ENCODE results near the gene KCNK1.
"Not testable (repeated sequence)": the region's sequence is repeated elsewhere in the genome, so short reads cannot be mapped to it uniquely, and the experiment has no call there.

Gene KCNK1

DNA sequence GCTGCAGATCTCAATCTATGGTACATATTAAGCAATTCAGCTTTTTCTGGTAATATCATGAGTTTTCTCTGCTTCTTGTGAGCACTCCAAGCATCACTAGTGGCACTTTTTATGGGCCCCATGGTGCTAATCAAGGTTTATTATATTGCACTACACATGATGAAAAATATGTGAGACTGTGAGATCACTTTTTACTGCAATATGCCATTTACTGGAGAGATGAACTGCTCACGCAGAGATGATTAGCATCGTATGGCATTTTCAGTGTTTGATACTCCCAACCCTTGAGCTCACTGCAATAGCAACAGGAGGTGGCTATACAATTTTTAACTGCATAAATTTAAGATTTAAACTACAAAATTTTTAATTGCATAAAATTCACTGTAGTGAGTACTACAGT lies 8.7 kb upstream of the KCNK1 start:
- no peak for DNase-seq
- in situ Hi-C loops (cut with MboI; ENCODE audit: low pct_unique_long_range_greater_than_20kb, low sequenced_read_pairs) = no loop called here

GRCh38 chr1:233606813-233607212 lies 7.1 kb upstream of the KCNK1 start:
- in situ Hi-C loops (cut with MboI; ENCODE audit: low pct_unique_long_range_greater_than_20kb, low sequenced_read_pairs) = no loop called here

GRCh38 chr1:233607252-233608119 lies 6.4 kb upstream of the KCNK1 start:
- no peak for DNase-seq
- in situ Hi-C loops (cut with MboI; ENCODE audit: low pct_unique_long_range_greater_than_20kb, low sequenced_read_pairs) = no loop called here

More at GRCh38 chr1:233606813-233607212, 7.1 kb upstream of the KCNK1 start:
- DNase-seq = no peak

GRCh38 chr1:233608988-233609387 lies 4.9 kb upstream of the KCNK1 start:
- DNase-seq = no peak
- in situ Hi-C loops (cut with MboI; ENCODE audit: low pct_unique_long_range_greater_than_20kb, low sequenced_read_pairs) = no loop called here

GRCh38 chr1:233609926-233610325 lies 4.0 kb upstream of the KCNK1 start:
- DNase-seq = no peak
- in situ Hi-C loops (cut with MboI; ENCODE audit: low pct_unique_long_range_greater_than_20kb, low sequenced_read_pairs) = no loop called here

DNA sequence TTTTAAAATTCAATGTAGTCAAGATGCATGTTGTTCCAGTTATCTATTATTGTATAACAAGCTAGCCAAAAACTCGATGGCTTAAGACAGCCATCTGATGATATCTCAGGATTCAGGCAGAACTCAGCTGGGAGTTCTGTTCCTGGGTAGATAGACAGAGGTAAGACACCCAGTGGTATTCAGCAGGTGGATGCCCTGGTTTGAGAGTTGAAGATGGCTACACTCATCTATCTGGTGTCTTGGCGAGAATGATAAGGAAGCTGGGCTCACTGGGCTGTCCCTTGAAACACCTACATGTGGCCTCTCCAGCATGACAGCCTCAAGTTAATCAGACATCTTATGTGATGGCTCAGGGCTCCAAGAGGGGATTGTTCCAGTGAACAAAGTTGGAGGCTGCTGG lies 3.3 kb upstream of the KCNK1 start:
- in situ Hi-C loops (cut with MboI; ENCODE audit: low pct_unique_long_range_greater_than_20kb, low sequenced_read_pairs) = no loop called here
- no peak for DNase-seq

DNA sequence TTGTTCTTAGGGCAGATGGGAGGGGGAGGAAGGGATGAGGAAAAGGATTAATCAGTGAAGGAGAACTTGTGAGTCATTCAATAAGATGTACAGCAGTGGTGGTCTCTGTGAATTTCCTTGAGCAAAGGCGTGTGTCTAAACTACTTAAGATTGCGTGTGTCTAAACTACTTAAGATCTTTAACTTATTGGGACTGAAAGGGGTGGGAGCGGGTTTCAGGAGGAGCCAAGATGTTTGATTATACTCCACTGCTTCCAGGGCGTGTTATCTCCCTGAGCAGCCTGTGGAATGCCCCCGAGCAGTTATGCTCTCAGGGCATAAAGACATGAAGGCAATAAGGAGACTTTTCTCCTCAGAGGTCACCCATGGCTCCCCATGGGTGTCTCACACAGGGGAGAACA lies 2.5 kb upstream of the KCNK1 start:
- in situ Hi-C loops (cut with MboI; ENCODE audit: low pct_unique_long_range_greater_than_20kb, low sequenced_read_pairs); DNase-seq: not testable (repeated sequence)

DNA sequence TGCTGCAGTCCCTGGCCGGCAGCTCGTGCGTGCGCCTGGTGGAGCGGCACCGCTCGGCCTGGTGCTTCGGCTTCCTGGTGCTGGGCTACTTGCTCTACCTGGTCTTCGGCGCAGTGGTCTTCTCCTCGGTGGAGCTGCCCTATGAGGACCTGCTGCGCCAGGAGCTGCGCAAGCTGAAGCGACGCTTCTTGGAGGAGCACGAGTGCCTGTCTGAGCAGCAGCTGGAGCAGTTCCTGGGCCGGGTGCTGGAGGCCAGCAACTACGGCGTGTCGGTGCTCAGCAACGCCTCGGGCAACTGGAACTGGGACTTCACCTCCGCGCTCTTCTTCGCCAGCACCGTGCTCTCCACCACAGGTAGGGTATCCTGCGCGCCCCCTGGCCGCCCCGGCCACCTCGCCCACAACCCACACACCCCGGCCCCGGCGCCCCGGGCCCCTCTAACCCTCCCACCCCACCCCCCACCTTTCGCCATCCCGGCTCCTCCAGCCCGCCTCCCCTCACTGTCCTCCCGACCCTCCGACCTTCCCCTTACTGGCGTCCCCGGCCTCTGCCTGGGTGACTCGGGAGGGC lies 352 bp downstream of the KCNK1 start:
- in situ Hi-C loops (cut with MboI; ENCODE audit: low pct_unique_long_range_greater_than_20kb, low sequenced_read_pairs) = no loop called here
- no peak for DNase-seq

DNA sequence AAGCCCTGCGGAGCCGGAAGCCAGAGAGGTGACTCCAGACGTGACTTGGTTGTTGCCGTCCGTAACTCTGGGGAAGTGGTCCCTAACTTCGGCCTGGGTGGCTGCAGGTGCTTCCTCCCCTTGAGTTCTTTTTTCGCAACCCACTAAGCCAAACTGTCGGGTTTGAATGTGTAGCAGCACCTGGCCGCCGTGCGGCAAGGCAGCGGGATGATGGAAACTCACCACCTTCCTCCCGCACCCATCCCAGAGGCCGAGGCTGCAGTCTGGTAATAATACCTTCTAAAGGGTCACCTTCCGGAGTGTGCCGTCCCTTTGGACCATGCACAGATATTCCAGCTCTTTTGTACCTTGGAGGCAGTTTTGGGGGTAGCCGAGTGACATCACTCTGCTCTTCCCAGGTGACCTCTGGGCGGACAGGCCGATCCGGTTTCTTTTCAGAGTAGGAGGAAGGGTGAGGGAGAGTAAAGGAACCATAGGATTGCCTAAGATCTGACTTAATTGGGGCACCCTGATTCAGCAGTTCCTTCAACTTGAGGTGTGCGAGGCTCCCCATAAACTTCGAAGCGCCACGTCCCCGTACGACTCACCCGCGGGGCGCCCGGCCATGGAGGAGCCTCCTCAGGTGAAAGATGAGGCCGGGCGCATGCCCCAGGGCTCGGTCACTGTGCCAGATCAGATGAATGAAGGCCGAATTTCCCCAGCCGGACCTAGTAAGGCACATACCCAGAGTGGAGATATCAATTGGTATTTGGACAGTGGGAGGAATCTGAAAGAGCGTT lies 1.0 kb downstream of the KCNK1 start:
- in situ Hi-C loops (cut with MboI; ENCODE audit: low pct_unique_long_range_greater_than_20kb, low sequenced_read_pairs) = no loop called here
- no peak for DNase-seq

- in situ Hi-C loops (cut with MboI; ENCODE audit: low pct_unique_long_range_greater_than_20kb, low sequenced_read_pairs) = no loop called here
- no peak for DNase-seq
Observed at GRCh38 chr1:233615571-233615970, 1.7 kb downstream of the KCNK1 start.

GRCh38 chr1:233617025-233617424 lies 3.1 kb downstream of the KCNK1 start:
- no peak for DNase-seq
- in situ Hi-C loops (cut with MboI; ENCODE audit: low pct_unique_long_range_greater_than_20kb, low sequenced_read_pairs) = no loop called here

DNA sequence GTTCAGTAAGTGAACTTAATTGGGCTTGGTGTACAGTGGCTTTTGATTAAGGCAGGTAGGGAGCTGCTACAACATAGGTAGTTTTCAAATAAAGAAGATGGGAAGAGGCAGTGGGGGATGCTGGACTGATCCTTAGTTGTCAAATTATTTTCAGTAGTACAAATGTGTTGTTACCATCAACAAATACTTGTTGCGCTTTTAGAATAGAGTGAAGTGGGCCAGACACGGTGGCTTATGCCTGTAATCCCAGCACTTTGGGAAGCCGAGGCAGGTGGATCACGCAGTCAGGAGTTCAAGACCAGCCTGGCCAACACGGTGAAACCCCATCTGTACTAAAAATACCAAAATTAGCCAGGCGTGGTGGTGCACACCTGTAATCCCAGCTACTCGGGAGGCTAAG lies 5.5 kb downstream of the KCNK1 start:
- DNase-seq; in situ Hi-C loops (cut with MboI; ENCODE audit: low pct_unique_long_range_greater_than_20kb, low sequenced_read_pairs): not testable (repeated sequence)

DNA sequence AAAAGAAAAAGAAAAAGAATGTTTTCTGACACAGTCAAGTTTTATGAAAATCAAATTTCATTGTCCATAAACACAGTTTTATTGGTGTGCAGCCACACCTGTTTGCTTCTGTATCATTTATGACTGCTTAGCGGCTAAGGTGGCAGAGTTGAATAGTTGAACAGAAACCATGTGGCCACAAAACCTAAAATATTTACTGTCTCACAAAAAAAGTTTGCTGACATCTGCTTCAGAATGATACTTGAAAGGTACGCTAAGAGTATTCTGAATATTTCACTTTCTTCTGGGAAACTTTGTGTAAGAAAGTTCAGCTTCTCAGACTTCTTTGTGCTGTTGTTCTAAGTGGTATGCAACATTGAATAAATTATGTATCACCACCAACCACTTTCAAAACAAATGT lies 6.2 kb downstream of the KCNK1 start:
- in situ Hi-C loops (cut with MboI; ENCODE audit: low pct_unique_long_range_greater_than_20kb, low sequenced_read_pairs) = no loop called here

GRCh38 chr1:233621923-233622322 lies 8.0 kb downstream of the KCNK1 start:
- in situ Hi-C loops (cut with MboI; ENCODE audit: low pct_unique_long_range_greater_than_20kb, low sequenced_read_pairs) = no loop called here
- no peak for DNase-seq

More for the DNA sequence above, 6.2 kb downstream of the KCNK1 start:
- no peak for DNase-seq

GRCh38 chr1:233624289-233624688 lies 10.4 kb downstream of the KCNK1 start:
- DNase-seq = no peak
- in situ Hi-C loops (cut with MboI; ENCODE audit: low pct_unique_long_range_greater_than_20kb, low sequenced_read_pairs) = no loop called here

DNA sequence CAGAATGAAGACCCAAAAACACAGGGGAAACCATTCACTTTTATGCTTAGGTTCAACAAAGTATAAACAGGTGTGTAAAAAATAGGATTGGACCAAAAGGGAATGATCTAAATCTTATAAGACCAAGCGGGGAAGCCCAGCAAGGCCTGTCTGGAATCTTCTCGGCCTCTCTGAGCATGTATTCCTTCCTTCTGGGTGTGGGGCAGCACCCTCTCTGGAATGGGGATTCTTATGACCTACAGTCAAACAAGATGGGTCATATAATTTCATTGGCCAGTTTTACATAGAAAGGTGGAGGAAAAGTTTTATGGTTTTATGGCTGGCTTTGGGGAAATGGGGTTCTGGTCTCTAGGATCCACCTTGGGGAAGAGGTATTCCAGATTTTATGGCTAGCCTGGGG lies 11.2 kb downstream of the KCNK1 start:
- in situ Hi-C loops (cut with MboI; ENCODE audit: low pct_unique_long_range_greater_than_20kb, low sequenced_read_pairs) = no loop called here
- no peak for DNase-seq

GRCh38 chr1:233625510-233625981 lies 11.6 kb downstream of the KCNK1 start:
- no peak for DNase-seq
- in situ Hi-C loops (cut with MboI; ENCODE audit: low pct_unique_long_range_greater_than_20kb, low sequenced_read_pairs) = no loop called here

- in situ Hi-C loops (cut with MboI; ENCODE audit: low pct_unique_long_range_greater_than_20kb, low sequenced_read_pairs) = no loop called here
- DNase-seq = no peak
Observed at GRCh38 chr1:233627376-233627775, 13.5 kb downstream of the KCNK1 start.

DNA sequence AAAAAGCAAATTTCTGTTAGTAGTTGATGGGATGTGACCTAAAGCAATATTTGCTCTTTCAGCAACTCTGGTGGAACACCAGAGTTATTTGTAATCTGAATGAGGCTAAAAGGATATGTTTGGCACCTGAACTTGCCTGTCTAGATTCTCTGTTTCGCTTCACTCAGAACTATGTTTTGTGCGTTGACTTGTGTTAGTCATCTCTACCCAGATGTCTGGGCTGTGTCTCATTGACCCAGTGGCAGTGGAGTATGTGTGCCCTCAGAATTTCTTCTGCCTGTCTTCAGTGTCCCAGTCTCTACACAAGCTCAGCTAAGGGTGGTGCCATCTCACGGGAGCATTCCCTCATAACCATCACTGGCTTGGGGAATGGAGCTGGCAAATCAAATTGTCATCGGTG lies 13.9 kb downstream of the KCNK1 start:
- in situ Hi-C loops (cut with MboI; ENCODE audit: low pct_unique_long_range_greater_than_20kb, low sequenced_read_pairs) = no loop called here

More for the DNA sequence above, 13.9 kb downstream of the KCNK1 start:
- no peak for DNase-seq

Measured in KBM-7 (cell line).